Cardiac muscle cell (in vitro differentiated cells and primary cell): Measurements from ENCODE around the gene MED12L. TPM values are rescaled to one million over a fixed set of nuclear protein-coding genes. Genes with fewer than 3 reads are reported as not detected.

ENCODE experiments used
- DNase-seq, 2 donors: peaks; one replicate each; pipeline versions ENCODE4 v3.0.0 to v3.0.0-alpha.2; 2010 to 2017; ENCODE audit warnings: low read depth in 1 of 2, low spot score in 1 of 2
- H3K27ac ChIP-seq: fragments of 200-600 bp; sonication (generic); 2 replicates; pipeline ENCODE4 v1.5.1; 2016
- H3K27me3 ChIP-seq: fragments of 200-600 bp; sonication (generic); 2 replicates; pipeline ENCODE4 v1.6.0; 2016; ENCODE audit warnings: control low read depth
- H3K36me3 ChIP-seq: fragments of 200-600 bp; sonication (generic); 2 replicates; pipeline ENCODE4 v1.5.1; 2016; ENCODE audit warnings: control low read depth
- H3K4me1 ChIP-seq: fragments of 200-600 bp; sonication (generic); 2 replicates; pipeline ENCODE4 v1.8.1; 2017; ENCODE audit warnings: low read depth, mild to moderate bottlenecking, mixed run types
- H3K4me3 ChIP-seq: fragments of 200-600 bp; sonication (generic); 2 replicates; pipeline ENCODE4 v1.5.1; 2016; ENCODE audit warnings: mild to moderate bottlenecking
- H3K9me3 ChIP-seq: fragments of 200-600 bp; sonication (generic); 2 replicates; pipeline ENCODE4 v1.5.1; 2017; ENCODE audit warnings: low read depth, mild to moderate bottlenecking, control low read depth
- polyA plus RNA-seq: library from polyadenylated mRNA; unstranded; fragments of >200 nt; fragmentation: Nextera tagmentation; extraction: Ambion mirVana; gene quantifications from 2 replicates; pipeline ENCODE4 v1.2.1, GENCODE V29; 2016
- total RNA-seq: library from RNA; depleted of rRNA; stranded (reverse); fragments of >200 nt; gene quantifications from 2 replicates; pipeline ENCODE4 v1.2.3, GENCODE V29; 2016
- TF ChIP-seq, protein P1 (sequence below): IDR thresholded peaks from 2 replicates; pipeline ENCODE4 v1.5.1; 2012; ENCODE audit warnings: low read depth, mild to moderate bottlenecking, low read length

The MED12L gene
- total and polyA plus RNA-seq, 2 experiments from 2014 or later = 1.9 to 6.9 TPM

DNA sequence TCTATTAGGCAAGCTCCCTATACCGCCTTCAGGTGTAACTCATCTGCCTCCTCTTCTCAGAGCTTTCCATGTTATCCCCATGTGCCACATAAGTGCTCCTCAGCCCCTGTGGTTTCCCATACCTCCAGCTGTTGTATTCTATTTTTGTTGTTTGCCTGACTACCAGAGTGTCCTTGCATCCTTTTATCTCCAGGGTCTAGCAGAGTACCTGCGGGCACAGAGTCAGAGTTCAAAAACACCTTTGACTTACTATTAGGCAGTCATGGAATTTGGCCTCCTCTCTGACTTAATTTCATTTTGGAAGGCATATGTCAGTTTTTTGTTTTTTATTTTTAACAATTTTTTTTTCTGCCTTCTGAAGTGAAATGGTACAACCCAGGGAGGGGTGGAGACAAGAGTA lies 224.1 kb downstream of the MED12L start:
- TF ChIP-seq, protein P1, sequence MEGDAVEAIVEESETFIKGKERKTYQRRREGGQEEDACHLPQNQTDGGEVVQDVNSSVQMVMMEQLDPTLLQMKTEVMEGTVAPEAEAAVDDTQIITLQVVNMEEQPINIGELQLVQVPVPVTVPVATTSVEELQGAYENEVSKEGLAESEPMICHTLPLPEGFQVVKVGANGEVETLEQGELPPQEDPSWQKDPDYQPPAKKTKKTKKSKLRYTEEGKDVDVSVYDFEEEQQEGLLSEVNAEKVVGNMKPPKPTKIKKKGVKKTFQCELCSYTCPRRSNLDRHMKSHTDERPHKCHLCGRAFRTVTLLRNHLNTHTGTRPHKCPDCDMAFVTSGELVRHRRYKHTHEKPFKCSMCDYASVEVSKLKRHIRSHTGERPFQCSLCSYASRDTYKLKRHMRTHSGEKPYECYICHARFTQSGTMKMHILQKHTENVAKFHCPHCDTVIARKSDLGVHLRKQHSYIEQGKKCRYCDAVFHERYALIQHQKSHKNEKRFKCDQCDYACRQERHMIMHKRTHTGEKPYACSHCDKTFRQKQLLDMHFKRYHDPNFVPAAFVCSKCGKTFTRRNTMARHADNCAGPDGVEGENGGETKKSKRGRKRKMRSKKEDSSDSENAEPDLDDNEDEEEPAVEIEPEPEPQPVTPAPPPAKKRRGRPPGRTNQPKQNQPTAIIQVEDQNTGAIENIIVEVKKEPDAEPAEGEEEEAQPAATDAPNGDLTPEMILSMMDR = no peak
- H3K27ac ChIP-seq = no peak overlapping the region
- H3K27me3 ChIP-seq = no peaks in the 10 kb centered on the region

DNA sequence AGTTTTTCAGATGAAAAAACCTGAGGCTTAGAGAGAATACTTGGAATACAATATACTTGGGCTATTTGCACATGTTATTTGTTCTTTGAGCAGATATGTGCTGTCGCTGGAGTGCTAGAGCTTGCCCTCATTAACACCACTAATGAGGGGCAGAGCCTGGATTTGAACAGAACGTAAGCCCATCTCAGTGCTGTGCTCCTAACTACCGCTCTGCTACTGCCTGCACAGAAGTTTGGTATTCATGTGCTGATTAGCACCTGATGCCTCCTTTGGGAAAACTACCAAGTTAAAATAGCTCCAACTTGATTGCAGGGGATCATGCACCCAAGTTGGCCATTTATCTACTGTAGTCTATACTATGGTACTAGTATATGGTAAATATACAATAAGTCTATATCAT lies 227.5 kb downstream of the MED12L start:
- Histone ChIP-seq H3K9me3 (no peaks in the 10 kb centered on the region), H3K27me3 (no peaks in the 10 kb centered on the region), H3K27ac (no peak overlapping the region), H3K36me3 (no peaks in the 10 kb centered on the region), H3K4me1 (peaks cover 3% of the 10 kb centered on the region), H3K4me3 (no peak overlapping the region)
- no peak for DNase-seq
- TF ChIP-seq, protein P1 = no peak

More for the DNA sequence above, 224.1 kb downstream of the MED12L start:
- H3K4me1 ChIP-seq = peaks cover 3% of the 10 kb centered on the region
- no peak overlapping the region for H3K4me3 ChIP-seq
- H3K36me3 ChIP-seq = no peaks in the 10 kb centered on the region
- no peak for DNase-seq
- H3K9me3 ChIP-seq = no peaks in the 10 kb centered on the region

DNA sequence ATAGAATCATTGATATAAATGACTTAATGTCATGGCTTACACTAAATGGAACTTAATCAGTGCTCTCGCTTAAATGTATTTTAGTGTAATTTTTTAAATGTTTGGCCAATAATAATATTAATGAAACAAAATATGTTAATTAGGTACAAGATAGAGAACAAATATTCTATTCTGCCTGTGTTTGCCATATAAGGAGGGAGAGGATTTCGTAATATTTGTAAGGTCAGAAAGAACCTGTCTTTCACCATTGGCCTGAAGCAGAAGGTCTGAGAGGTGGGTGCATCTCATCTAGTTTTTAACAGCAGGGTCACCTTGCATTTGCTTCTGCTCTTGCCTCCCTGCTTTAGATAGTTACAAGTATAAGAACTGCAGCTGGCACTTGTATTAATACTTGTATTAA lies 228.7 kb downstream of the MED12L start:
- H3K27me3 ChIP-seq = no peaks in the 10 kb centered on the region
- no peaks in the 10 kb centered on the region for H3K36me3 ChIP-seq
- TF ChIP-seq, protein P1 = no peak
- no peaks in the 10 kb centered on the region for H3K9me3 ChIP-seq
- peaks cover 3% of the 10 kb centered on the region for H3K4me1 ChIP-seq
- DNase-seq = no peak
- H3K27ac ChIP-seq = no peak overlapping the region
- H3K4me3 ChIP-seq = no peak overlapping the region

DNA sequence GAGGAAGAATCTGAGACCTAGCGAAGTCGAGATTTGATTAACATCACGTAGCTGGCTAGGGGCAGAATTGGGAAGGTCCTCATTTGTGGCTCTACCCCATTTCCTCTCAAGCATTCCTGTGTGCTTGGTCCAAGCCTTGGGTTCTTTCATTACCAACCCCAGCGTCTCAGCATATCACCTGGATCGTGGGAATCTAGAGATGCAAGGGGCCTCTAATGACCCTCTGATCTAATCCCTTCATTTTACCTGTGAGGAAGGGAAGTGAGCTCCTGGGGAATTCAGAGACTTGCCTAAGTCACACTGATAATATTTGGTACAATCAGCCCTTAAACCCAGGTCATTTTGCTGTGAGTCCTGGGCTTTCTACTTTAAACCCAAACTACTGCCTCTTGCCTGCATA lies 229.1 kb downstream of the MED12L start:
- no peaks in the 10 kb centered on the region for H3K27me3 ChIP-seq
- H3K4me3 ChIP-seq = no peak overlapping the region
- TF ChIP-seq, protein P1 = no peak
- no peaks in the 10 kb centered on the region for H3K9me3 ChIP-seq
- no peaks in the 10 kb centered on the region for H3K36me3 ChIP-seq
- peaks cover 3% of the 10 kb centered on the region for H3K4me1 ChIP-seq
- no peak overlapping the region for H3K27ac ChIP-seq
- DNase-seq = no peak

DNA sequence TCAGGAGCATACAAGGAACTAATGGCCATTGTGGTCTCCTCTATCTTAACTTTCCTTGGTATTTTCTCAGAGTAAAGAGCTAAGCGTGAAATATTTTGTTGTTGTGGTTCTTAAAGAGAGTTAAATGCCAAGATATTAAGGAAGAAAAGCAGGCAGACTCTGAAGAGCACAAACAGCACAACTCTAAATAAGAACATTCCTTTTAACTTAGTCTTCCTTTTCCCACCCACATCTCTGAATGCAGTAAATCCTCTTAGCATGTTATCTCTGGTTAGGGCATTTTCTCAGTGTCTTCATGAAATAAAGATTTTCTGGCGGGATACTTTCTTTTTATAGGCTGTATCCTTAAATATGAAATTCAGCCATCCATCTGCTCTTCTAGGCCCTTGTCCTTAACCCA lies 229.7 kb downstream of the MED12L start:
- Histone ChIP-seq H3K9me3 (no peaks in the 10 kb centered on the region), H3K4me3 (no peak overlapping the region), H3K36me3 (no peaks in the 10 kb centered on the region), H3K27ac (no peak overlapping the region), H3K4me1 (peaks cover 3% of the 10 kb centered on the region), H3K27me3 (no peaks in the 10 kb centered on the region)
- DNase-seq = peak in 1 of 2 donors; percentile 73
- TF ChIP-seq, protein P1 = no peak

DNA sequence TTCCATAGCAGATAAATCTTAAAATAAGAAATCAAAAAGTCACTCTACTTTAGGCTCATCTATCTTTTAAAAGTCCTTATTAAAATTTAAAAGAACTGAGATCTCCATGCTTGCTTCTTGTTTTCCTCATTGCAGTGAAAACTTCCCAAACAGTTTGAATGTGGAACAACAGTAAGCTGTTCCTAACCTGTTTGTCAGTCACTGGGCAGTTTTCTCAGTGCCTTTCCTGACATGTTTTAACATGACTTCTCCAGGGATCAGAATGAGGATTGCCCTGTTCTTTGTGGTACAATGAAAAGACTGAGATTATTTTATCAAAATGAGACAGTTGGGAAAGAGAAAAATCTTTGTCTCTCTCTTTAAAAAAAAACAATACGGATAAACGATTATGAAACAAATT lies 230.4 kb downstream of the MED12L start:
- H3K9me3 ChIP-seq = no peaks in the 10 kb centered on the region
- no peak overlapping the region for H3K4me3 ChIP-seq
- no peaks in the 10 kb centered on the region for H3K27me3 ChIP-seq
- H3K4me1 ChIP-seq = peaks cover 3% of the 10 kb centered on the region
- TF ChIP-seq, protein P1 = no peak
- H3K36me3 ChIP-seq = no peaks in the 10 kb centered on the region
- no peak overlapping the region for H3K27ac ChIP-seq
- DNase-seq = no peak
